ENCODE measurements around the gene SOCS1. TPM values are rescaled to one million over a fixed set of nuclear protein-coding genes. Genes with fewer than 3 reads are reported as not detected.
"Not testable (repeated sequence)": the region's sequence is repeated elsewhere in the genome, so short reads cannot be mapped to it uniquely, and the experiment has no call there.

The SOCS1 gene
- total RNA-seq, 5 donors from 2014 or later (not counting 1 experiment from before 2014, with no cell fraction given): 49.2 to 67.2 (median 54.5) TPM

GRCh38 chr16:11299865-11300559, 44.0 kb upstream of the SOCS1 start:
- Mint-ChIP-seq H3K9me3 (no peaks in the 10 kb centered on the region), H3K4me1 (peaks cover 25 to 30% (median 27%) of the 10 kb centered on the region in 3 donors), H3K36me3 (no peaks in the 10 kb centered on the region), H3K27ac (no peak overlapping the region), H3K4me3 (no peak overlapping the region), H3K27me3 (no peaks in the 10 kb centered on the region)
- ATAC-seq (replicated peaks in 1 of 4) (no peak), DNase-seq (no peak)
- WGBS (ENCODE audit: insufficient coverage): no CpG with 5 or more reads among the region's 6 CpGs
- CTCF ChIA-PET: no interaction called here
- Histone ChIP-seq H3K4me3 (ENCODE audit: control insufficient read depth in 1 of 2, extremely low read depth in 1 of 2, low read length in 1 of 2) (no peak overlapping the region), H3K36me3 (ENCODE audit: control insufficient read depth in 2 of 2, extremely low read depth in 1 of 2, insufficient read depth in 1 of 2, low read length in 1 of 2) (no peaks in the 10 kb centered on the region), H3K27ac (ENCODE audit: low read length) (no peak overlapping the region), H3K9me3 (no peaks in the 10 kb centered on the region), H3K4me1 (ENCODE audit: control insufficient read depth in 1 of 2, extremely low read depth in 1 of 2, insufficient read depth in 2 of 2, low read length in 2 of 2) (peaks cover 22 to 32% of the 10 kb centered on the region in 2 experiments), H3K27me3 (replicated peaks in 1 of 2; ENCODE audit: control insufficient read depth in 2 of 2, extremely low read depth in 1 of 2, insufficient read depth in 2 of 2, low read length in 1 of 2) (peaks cover 0 to 11% of the 10 kb centered on the region in 2 experiments)
- POLR2A ChIA-PET: no interaction called here

- H3K36me3 Mint-ChIP-seq; H3K27me3 Mint-ChIP-seq; H3K4me3 ChIP-seq (ENCODE audit: control insufficient read depth in 1 of 2, extremely low read depth in 1 of 2, low read length in 1 of 2); H3K9me3 Mint-ChIP-seq; H3K27ac ChIP-seq (ENCODE audit: low read length); H3K9me3 ChIP-seq; H3K36me3 ChIP-seq (ENCODE audit: control insufficient read depth in 2 of 2, extremely low read depth in 1 of 2, insufficient read depth in 1 of 2, low read length in 1 of 2); POLR2A ChIA-PET: not testable (repeated sequence)
- peaks cover 25 to 30% (median 28%) of the 10 kb centered on the region in 3 donors for H3K4me1 Mint-ChIP-seq
- H3K27ac Mint-ChIP-seq: peak overlapping the region; percentile 40 to 83
- DNase-seq (peak in 3 of 35 experiments; percentile 13 to 19 (median 14)), ATAC-seq (replicated peaks in 1 of 4) (peak in 1 of 4 experiments; percentile 25)
- peak overlapping the region in 1 of 3 donors; percentile 75 for H3K4me3 Mint-ChIP-seq
- 77% methylated on average over 7 of the region's 13 CpGs for WGBS (ENCODE audit: insufficient coverage)
- CTCF ChIA-PET: interaction anchor here in 1 of 2 donors (0.6 to 1.1 kb wide), 3 partner anchors 38 to 334 kb away, joined by 3 to 4 read pairs (median 3); partner anchors contain the start of gene SOCS1
- Histone ChIP-seq H3K4me1 (ENCODE audit: control insufficient read depth in 1 of 2, extremely low read depth in 1 of 2, insufficient read depth in 2 of 2, low read length in 2 of 2) (peaks cover 22 to 32% of the 10 kb centered on the region in 2 experiments), H3K27me3 (replicated peaks in 1 of 2; ENCODE audit: control insufficient read depth in 2 of 2, extremely low read depth in 1 of 2, insufficient read depth in 2 of 2, low read length in 1 of 2) (peaks cover 0 to 10% of the 10 kb centered on the region in 2 experiments)
Measured at GRCh38 chr16:11298950-11299547, 43.0 kb upstream of the SOCS1 start.

GRCh38 chr16:11298143-11298900, 42.3 kb upstream of the SOCS1 start:
- Histone ChIP-seq H3K4me1 (ENCODE audit: control insufficient read depth in 1 of 2, extremely low read depth in 1 of 2, insufficient read depth in 2 of 2, low read length in 2 of 2) (peaks cover 24 to 32% of the 10 kb centered on the region in 2 experiments), H3K4me3 (ENCODE audit: control insufficient read depth in 1 of 2, extremely low read depth in 1 of 2, low read length in 1 of 2) (no peak overlapping the region), H3K27ac (ENCODE audit: low read length) (no peak overlapping the region), H3K36me3 (ENCODE audit: control insufficient read depth in 2 of 2, extremely low read depth in 1 of 2, insufficient read depth in 1 of 2, low read length in 1 of 2) (no peaks in the 10 kb centered on the region), H3K27me3 (replicated peaks in 1 of 2; ENCODE audit: control insufficient read depth in 2 of 2, extremely low read depth in 1 of 2, insufficient read depth in 2 of 2, low read length in 1 of 2) (peaks cover 0 to 13% of the 10 kb centered on the region in 2 experiments), H3K9me3 (no peaks in the 10 kb centered on the region)
- Mint-ChIP-seq H3K4me1 (peaks cover 27 to 35% (median 30%) of the 10 kb centered on the region in 3 donors), H3K27me3 (no peaks in the 10 kb centered on the region), H3K27ac (peak overlapping the region; percentile 52 to 83), H3K36me3 (no peaks in the 10 kb centered on the region), H3K4me3 (peak overlapping the region in 2 of 3 donors; percentile 72 to 75), H3K9me3 (no peaks in the 10 kb centered on the region)
- WGBS (ENCODE audit: insufficient coverage): 100% methylated on average over 1 of the region's 5 CpGs
- CTCF ChIA-PET: interaction anchor here (0.6 to 1.1 kb wide), 5 partner anchors 37 to 334 kb away, joined by 3 to 4 read pairs (median 4); partner anchors contain the start of gene SOCS1 (in 1 of the 2)
- no peak for DNase-seq
- POLR2A ChIA-PET: interaction anchor here in 1 of 2 donors (0.6 kb wide), 1 partner anchor 42 kb away, joined by 3 read pairs; no protein-coding TSS in a partner anchor
- no peak for ATAC-seq (replicated peaks in 1 of 4)

GRCh38 chr16:11297492-11298142, 41.6 kb upstream of the SOCS1 start:
- H3K9me3 Mint-ChIP-seq: no peaks in the 10 kb centered on the region
- Histone ChIP-seq H3K36me3 (ENCODE audit: control insufficient read depth in 2 of 2, extremely low read depth in 1 of 2, insufficient read depth in 1 of 2, low read length in 1 of 2) (no peaks in the 10 kb centered on the region), H3K9me3 (no peaks in the 10 kb centered on the region), H3K4me3 (ENCODE audit: control insufficient read depth in 1 of 2, extremely low read depth in 1 of 2, low read length in 1 of 2) (peak overlapping the region; percentile 24 to 55), H3K27ac (ENCODE audit: low read length) (no peak overlapping the region), H3K4me1 (ENCODE audit: control insufficient read depth in 1 of 2, extremely low read depth in 1 of 2, insufficient read depth in 2 of 2, low read length in 2 of 2) (peaks cover 27 to 32% of the 10 kb centered on the region in 2 experiments), H3K27me3 (replicated peaks in 1 of 2; ENCODE audit: control insufficient read depth in 2 of 2, extremely low read depth in 1 of 2, insufficient read depth in 2 of 2, low read length in 1 of 2) (peaks cover 0 to 16% of the 10 kb centered on the region in 2 experiments)
- DNase-seq (peak; percentile 35 to 77 (median 62)), ATAC-seq (replicated peaks in 1 of 4) (peak; percentile 89 to 94 (median 92))
- H3K4me3 Mint-ChIP-seq: peak overlapping the region; percentile 58 to 75 (median 72)
- H3K27me3 Mint-ChIP-seq: no peaks in the 10 kb centered on the region
- peaks cover 27 to 41% (median 30%) of the 10 kb centered on the region in 3 donors for H3K4me1 Mint-ChIP-seq
- ChIA-PET POLR2A (interaction anchor here in 1 of 2 donors (0.5 kb wide), 1 partner anchor 340 kb away, joined by 4 read pairs; no protein-coding TSS in a partner anchor), CTCF (interaction anchor here (0.6 to 0.8 kb wide), 3 partner anchors 44 to 195 kb away, joined by 3 to 4 read pairs (median 3); no protein-coding TSS in a partner anchor)
- 4% methylated on average over 17 of the region's 19 CpGs for WGBS (ENCODE audit: insufficient coverage)
- peak overlapping the region; percentile 52 to 83 for H3K27ac Mint-ChIP-seq
- no peaks in the 10 kb centered on the region for H3K36me3 Mint-ChIP-seq

- Histone ChIP-seq H3K9me3 (no peaks in the 10 kb centered on the region), H3K4me3 (ENCODE audit: control insufficient read depth in 1 of 2, extremely low read depth in 1 of 2, low read length in 1 of 2) (peak overlapping the region; percentile 24 to 55), H3K27ac (ENCODE audit: low read length) (no peak overlapping the region), H3K27me3 (replicated peaks in 1 of 2; ENCODE audit: control insufficient read depth in 2 of 2, extremely low read depth in 1 of 2, insufficient read depth in 2 of 2, low read length in 1 of 2) (peaks cover 0 to 17% of the 10 kb centered on the region in 2 experiments), H3K36me3 (ENCODE audit: control insufficient read depth in 2 of 2, extremely low read depth in 1 of 2, insufficient read depth in 1 of 2, low read length in 1 of 2) (no peaks in the 10 kb centered on the region), H3K4me1 (ENCODE audit: control insufficient read depth in 1 of 2, extremely low read depth in 1 of 2, insufficient read depth in 2 of 2, low read length in 2 of 2) (peaks cover 27 to 32% of the 10 kb centered on the region in 2 experiments)
- DNase-seq (peak in 1 of 35 experiments; percentile 19), ATAC-seq (replicated peaks in 1 of 4) (peak in 1 of 4 experiments; percentile 9)
- Mint-ChIP-seq H3K9me3 (no peaks in the 10 kb centered on the region), H3K4me1 (peaks cover 27 to 41% (median 30%) of the 10 kb centered on the region in 3 donors), H3K27ac (peak overlapping the region; percentile 52 to 83), H3K27me3 (no peaks in the 10 kb centered on the region), H3K4me3 (peak overlapping the region; percentile 58 to 75 (median 72)), H3K36me3 (no peaks in the 10 kb centered on the region)
- CTCF ChIA-PET: interaction anchor here (0.6 to 0.8 kb wide), 3 partner anchors 179 to 328 kb away, joined by 3 to 5 read pairs (median 3); no protein-coding TSS in a partner anchor
- no CpG with 5 or more reads among the region's 10 CpGs for WGBS (ENCODE audit: insufficient coverage)
- POLR2A ChIA-PET: interaction anchor here in 1 of 2 donors (0.5 kb wide), 1 partner anchor 339 kb away, joined by 4 read pairs; no protein-coding TSS in a partner anchor
Measured at GRCh38 chr16:11296706-11297491, 40.9 kb upstream of the SOCS1 start.
